Spleen (tissue), 3 donors: ENCODE measurements around the gene SOX15.

ENCODE experiments used
- POLR2A ChIP-seq, 3 donors: fragments of 450-650 bp; IDR thresholded peaks; one replicate each; pipeline ENCODE4 v1.5.1; 2017; ENCODE audit warnings: antibody characterized with exemption in 3 of 3, mild to moderate bottlenecking in 1 of 3
- POLR2AphosphoS5 ChIP-seq, 3 donors: sonication (generic); formaldehyde crosslinking; IDR thresholded peaks; one replicate each; pipeline ENCODE4 v1.5.1; 2017; ENCODE audit warnings: antibody characterized with exemption in 3 of 3

- TF ChIP-seq POLR2AphosphoS5 (IDR thresholded peaks at IDR 0.05) (no peak), POLR2A (IDR thresholded peaks at IDR 0.05) (no peak)
These were observed 38.5 kb downstream of the SOX15 start for GRCh38 chr17:7551396-7551795.
